Neuronal stem cell (in vitro differentiated cells): Measurements from ENCODE around the gene CD84.

Experiments used
- DNase-seq: peaks from one replicate; pipeline ENCODE4 v3.0.0-alpha.2; 2013; ENCODE audit warnings: low spot score
- H2AFZ ChIP-seq: one replicate; pipeline ENCODE4 v1.6.1; 2013; ENCODE audit warnings: mild to moderate bottlenecking, low read length, inconsistent platforms
- H2AK5ac ChIP-seq: 2 replicates; pipeline ENCODE4 v1.6.1; 2013; ENCODE audit warnings: low read depth, mild to moderate bottlenecking, inconsistent platforms, low read length, moderate library complexity, mixed read lengths
- H2BK120ac ChIP-seq: 2 replicates; pipeline ENCODE4 v1.6.1; 2013; ENCODE audit warnings: low read depth, mild to moderate bottlenecking, inconsistent platforms, low read length, moderate library complexity, mixed read lengths
- H2BK12ac ChIP-seq: one replicate; pipeline ENCODE4 v1.6.1; 2013; ENCODE audit warnings: low read length, inconsistent platforms
- H2BK15ac ChIP-seq: 2 replicates; pipeline ENCODE4 v1.6.1; 2013; ENCODE audit warnings: mild to moderate bottlenecking, low read length, inconsistent platforms, mixed read lengths
- H2BK5ac ChIP-seq: one replicate; pipeline ENCODE4 v1.6.1; 2013; ENCODE audit warnings: inconsistent platforms, mild to moderate bottlenecking, low read length, moderate library complexity
- H3K14ac ChIP-seq: one replicate; pipeline ENCODE4 v1.6.1; 2013; ENCODE audit warnings: low read length, inconsistent platforms
- H3K18ac ChIP-seq: 2 replicates; pipeline ENCODE4 v1.6.1; 2013; ENCODE audit warnings: low read length, inconsistent platforms
- H3K23ac ChIP-seq: 2 replicates; pipeline ENCODE4 v1.6.1; 2013; ENCODE audit warnings: low read depth, mild to moderate bottlenecking, mixed read lengths, low read length, inconsistent platforms; ENCODE audit not compliant: poor library complexity
- H3K27ac ChIP-seq: replicated peaks from 3 replicates; pipeline ENCODE4 v1.5.1; 2013; ENCODE audit warnings: low read length, inconsistent platforms
- H3K27me3 ChIP-seq, 3 experiments: 2 replicates each; pipeline ENCODE4 v1.6.1; 2013; ENCODE audit warnings: low read length in 3 of 3, mild to moderate bottlenecking in 2 of 3, inconsistent platforms in 1 of 3, low read depth in 1 of 3, mixed read lengths in 1 of 3, moderate library complexity in 1 of 3; ENCODE audit not compliant: control insufficient read depth in 3 of 3, insufficient read depth in 3 of 3
- H3K36me3 ChIP-seq, 2 donors: replicated peaks in 1 of 2; 2 replicates each; pipeline ENCODE4 v1.6.1; 2013; ENCODE audit warnings: low read length in 2 of 2; ENCODE audit not compliant: control insufficient read depth in 2 of 2, insufficient read depth in 2 of 2
- H3K4ac ChIP-seq: 2 replicates; pipeline ENCODE4 v1.6.1; 2013; ENCODE audit warnings: inconsistent platforms, mild to moderate bottlenecking, low read length, moderate library complexity
- H3K4me1 ChIP-seq, 2 donors: 1 replicate in 1 of 2; 2 replicates in 1 of 2; pipeline ENCODE4 v1.6.1; 2013; ENCODE audit warnings: low read length in 2 of 2, low read depth in 1 of 2; ENCODE audit not compliant: control insufficient read depth in 2 of 2, insufficient read depth in 1 of 2
- H3K4me2 ChIP-seq: one replicate; pipeline ENCODE4 v1.6.1; 2013; ENCODE audit warnings: mild to moderate bottlenecking, low read length, inconsistent platforms; ENCODE audit not compliant: insufficient read depth, poor library complexity, severe bottlenecking
- H3K4me3 ChIP-seq, 2 donors: 2 replicates each; pipeline ENCODE4 v1.5.1; 2013; ENCODE audit warnings: low read length in 2 of 2, mild to moderate bottlenecking in 2 of 2, inconsistent platforms in 1 of 2, moderate library complexity in 1 of 2
- H3K79me1 ChIP-seq: one replicate; pipeline ENCODE4 v1.6.1; 2013; ENCODE audit warnings: low read depth, mild to moderate bottlenecking, inconsistent platforms, low read length, moderate library complexity
- H3K9ac ChIP-seq: one replicate; pipeline ENCODE4 v1.6.1; 2013; ENCODE audit warnings: mild to moderate bottlenecking, low read depth, low read length, inconsistent platforms; ENCODE audit not compliant: poor library complexity
- H3K9me3 ChIP-seq, 2 donors: replicated peaks in 1 of 2; 2 replicates each; pipeline versions ENCODE3 to v1.6.1; 2013; ENCODE audit warnings: low read length in 2 of 2, mild to moderate bottlenecking in 2 of 2, inconsistent platforms in 1 of 2, low read depth in 1 of 2, mixed read lengths in 1 of 2, moderate library complexity in 1 of 2; ENCODE audit not compliant: control insufficient read depth in 2 of 2, insufficient read depth in 1 of 2
- H4K8ac ChIP-seq: one replicate; pipeline ENCODE4 v1.6.1; 2013; ENCODE audit warnings: low read depth, mild to moderate bottlenecking, inconsistent platforms, low read length, moderate library complexity
- H4K91ac ChIP-seq: one replicate; pipeline ENCODE4 v1.6.1; 2013; ENCODE audit warnings: low read length, low read depth, mild to moderate bottlenecking, inconsistent platforms; ENCODE audit not compliant: poor library complexity
- WGBS, 2 donors: extraction: QIAGEN DNeasy Blood & Tissue Kit; methylation state at CpG; one replicate each; pipeline ENCODE4 v1.1.7; 2013; ENCODE audit warnings: missing lambda C conversion rate in 2 of 2, mixed read lengths in 1 of 2; ENCODE audit not compliant: insufficient read length in 2 of 2, insufficient replicate concordance in 1 of 2; ENCODE audit errors: extremely low coverage in 2 of 2; 5-methylcytosine and 5-hydroxymethylcytosine counted together

CD84 gene

GRCh38 chr1:160626509-160627342 is 47.4 kb upstream of the CD84 start:
- no peak overlapping the region for H4K8ac ChIP-seq
- no peak overlapping the region for H4K91ac ChIP-seq
- no peak overlapping the region for H3K18ac ChIP-seq
- H3K27me3 ChIP-seq, result no peaks in the 10 kb centered on the region
- no peak overlapping the region for H2BK15ac ChIP-seq
- no peak overlapping the region for H3K27ac ChIP-seq
- H2BK12ac ChIP-seq, result no peak overlapping the region
- no peak overlapping the region for H3K4ac ChIP-seq
- no peak overlapping the region for H3K23ac ChIP-seq
- peaks cover 0 to 1% of the 10 kb centered on the region in 2 donors for H3K4me1 ChIP-seq
- H3K4me2 ChIP-seq, result no peak overlapping the region
- WGBS, 2 donors, result no CpG with 5 or more reads among the region's 1 CpG
- DNase-seq, result no peak
- no peak overlapping the region for H3K4me3 ChIP-seq
- no peak overlapping the region for H2AK5ac ChIP-seq
- no peak overlapping the region for H2AFZ ChIP-seq
- H3K9ac ChIP-seq, result no peak overlapping the region
- H2BK5ac ChIP-seq, result no peak overlapping the region
- H3K36me3 ChIP-seq, result no peaks in the 10 kb centered on the region
- H3K14ac ChIP-seq, result no peak overlapping the region
- no peaks in the 10 kb centered on the region for H3K79me1 ChIP-seq
- no peak overlapping the region for H2BK120ac ChIP-seq
- H3K9me3 ChIP-seq, result no peaks in the 10 kb centered on the region

DNA sequence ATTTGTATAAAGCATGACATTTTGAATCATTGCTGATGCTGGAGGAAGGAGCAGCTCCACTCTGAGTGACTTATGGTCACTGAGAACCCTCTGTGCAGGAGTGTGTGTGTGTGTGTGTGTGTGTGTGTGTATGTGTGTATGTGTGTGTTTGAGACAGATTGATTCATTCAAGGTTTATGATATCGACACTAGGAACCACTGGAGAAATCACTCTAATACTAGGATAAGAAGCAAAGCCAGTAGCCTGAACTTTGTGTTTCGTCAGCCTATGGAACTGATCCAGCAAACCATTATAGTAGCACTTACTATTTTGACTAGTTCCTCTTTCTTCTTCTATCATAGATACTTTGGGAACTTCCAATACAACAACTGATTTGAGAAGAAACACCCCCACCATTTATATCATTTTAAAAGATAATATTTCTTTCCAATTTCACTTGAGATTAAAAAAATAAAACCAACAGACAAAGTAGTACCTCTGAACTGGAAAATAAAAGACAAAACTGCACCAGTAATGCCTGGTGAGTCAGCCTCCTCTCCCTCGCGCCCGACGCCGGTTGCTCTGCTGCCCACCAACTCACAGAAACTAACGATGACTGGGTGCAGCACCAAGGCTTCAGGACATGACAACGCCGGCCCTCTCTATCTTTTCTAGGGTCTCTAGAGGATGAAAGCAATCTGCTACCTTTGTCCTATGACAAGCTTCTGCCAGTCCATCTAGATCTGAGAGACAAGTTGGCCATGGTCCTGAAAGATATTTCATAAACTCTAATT is 46.6 kb upstream of the CD84 start:
- H4K8ac ChIP-seq, result no peak overlapping the region
- no peak overlapping the region for H2BK120ac ChIP-seq
- no peak overlapping the region for H3K14ac ChIP-seq
- H3K4me2 ChIP-seq, result no peak overlapping the region
- H3K4me3 ChIP-seq, result no peak overlapping the region
- no peaks in the 10 kb centered on the region for H3K79me1 ChIP-seq
- H3K4ac ChIP-seq, result no peak overlapping the region
- H3K9me3 ChIP-seq, result no peaks in the 10 kb centered on the region
- H3K23ac ChIP-seq, result no peak overlapping the region
- H2BK5ac ChIP-seq, result no peak overlapping the region
- peaks cover 0 to 1% of the 10 kb centered on the region in 2 donors for H3K4me1 ChIP-seq
- no peak for DNase-seq
- no peak overlapping the region for H2AFZ ChIP-seq
- no peak overlapping the region for H2BK12ac ChIP-seq
- no CpG with 5 or more reads among the region's 10 CpGs for WGBS, 2 donors
- H4K91ac ChIP-seq, result no peak overlapping the region
- H3K27ac ChIP-seq, result no peak overlapping the region
- no peak overlapping the region for H3K18ac ChIP-seq
- no peaks in the 10 kb centered on the region for H3K27me3 ChIP-seq
- no peaks in the 10 kb centered on the region for H3K36me3 ChIP-seq
- no peak overlapping the region for H3K9ac ChIP-seq
- no peak overlapping the region for H2BK15ac ChIP-seq
- H2AK5ac ChIP-seq, result no peak overlapping the region

DNA sequence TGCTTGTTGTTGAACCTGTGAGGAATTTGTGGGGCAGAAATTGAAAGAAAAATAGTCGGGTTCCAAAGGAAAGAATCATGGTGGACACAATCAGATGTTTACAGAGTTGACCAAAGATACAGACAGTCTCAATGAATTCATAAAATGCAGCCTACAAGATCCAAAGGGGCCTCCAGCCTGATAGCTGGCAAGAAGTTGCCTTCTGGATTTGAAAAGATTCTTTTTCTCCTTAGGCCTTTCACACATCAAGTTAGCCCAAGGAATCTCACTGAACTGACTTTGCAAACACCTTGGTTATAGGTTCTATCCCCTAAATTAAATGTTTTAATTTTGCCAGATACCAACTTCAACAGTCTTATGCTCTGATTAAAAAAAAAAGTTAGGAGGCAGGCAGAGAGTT is 46.0 kb upstream of the CD84 start:
- H3K27me3 ChIP-seq, result no peaks in the 10 kb centered on the region
- no peak overlapping the region for H3K4me3 ChIP-seq
- H2BK120ac ChIP-seq, result no peak overlapping the region
- H3K4ac ChIP-seq, result no peak overlapping the region
- no peak overlapping the region for H2BK12ac ChIP-seq
- no peaks in the 10 kb centered on the region for H3K36me3 ChIP-seq
- no peak overlapping the region for H3K4me2 ChIP-seq
- no peak overlapping the region for H3K14ac ChIP-seq
- H2BK5ac ChIP-seq, result no peak overlapping the region
- H3K18ac ChIP-seq, result no peak overlapping the region
- H3K9me3 ChIP-seq, result no peaks in the 10 kb centered on the region
- H3K23ac ChIP-seq, result no peak overlapping the region
- no peak overlapping the region for H2AFZ ChIP-seq
- H3K4me1 ChIP-seq, result peaks cover 0 to 1% of the 10 kb centered on the region in 2 donors
- H4K8ac ChIP-seq, result no peak overlapping the region
- no peak overlapping the region for H3K9ac ChIP-seq
- no peak overlapping the region for H4K91ac ChIP-seq
- no peak overlapping the region for H3K27ac ChIP-seq
- WGBS, 2 donors, result no CpG with 5 or more reads among the region's 1 CpG
- no peak overlapping the region for H2BK15ac ChIP-seq
- DNase-seq, result no peak
- no peak overlapping the region for H2AK5ac ChIP-seq
- H3K79me1 ChIP-seq, result no peaks in the 10 kb centered on the region

- H3K23ac ChIP-seq, result no peak overlapping the region
- H2AFZ ChIP-seq, result no peak overlapping the region
- H2BK5ac ChIP-seq, result no peak overlapping the region
- no peak overlapping the region for H2BK120ac ChIP-seq
- H3K4ac ChIP-seq, result no peak overlapping the region
- H3K79me1 ChIP-seq, result no peaks in the 10 kb centered on the region
- no peak overlapping the region for H3K14ac ChIP-seq
- H4K91ac ChIP-seq, result no peak overlapping the region
- no peak overlapping the region for H3K27ac ChIP-seq
- no peak overlapping the region for H2AK5ac ChIP-seq
- WGBS, 2 donors, result no CpG with 5 or more reads among the region's 3 CpGs
- no peak overlapping the region for H3K9ac ChIP-seq
- H3K18ac ChIP-seq, result no peak overlapping the region
- no peaks in the 10 kb centered on the region for H3K36me3 ChIP-seq
- H3K27me3 ChIP-seq, result no peaks in the 10 kb centered on the region
- DNase-seq, result no peak
- H3K9me3 ChIP-seq, result no peaks in the 10 kb centered on the region
- H2BK15ac ChIP-seq, result no peak overlapping the region
- H3K4me2 ChIP-seq, result no peak overlapping the region
- no peak overlapping the region for H4K8ac ChIP-seq
- no peaks in the 10 kb centered on the region for H3K4me1 ChIP-seq
- H2BK12ac ChIP-seq, result no peak overlapping the region
- H3K4me3 ChIP-seq, result no peak overlapping the region
These were observed 45.2 kb upstream of the CD84 start for GRCh38 chr1:160624464-160624863.
